OCI-LY7 (cell line): ENCODE data around the gene ORM2. TPM values are rescaled to one million over a fixed set of nuclear protein-coding genes. Genes with fewer than 3 reads are reported as not detected.
"Not testable (repeated sequence)": the region's sequence is repeated elsewhere in the genome, so short reads cannot be mapped to it uniquely, and the experiment has no call there.

Source experiments
- BruUV-seq: library from RNA; stranded (reverse); fragments of 400-500 nt; replicated peaks from 2 replicates; lab custom pipeline; 2021; lab: Mats Ljungman, UMichigan
- CTCF ChIA-PET: fragments of 300-600 bp; sonication (Branson Sonifier 250); formaldehyde crosslinking; loops from one replicate; lab custom pipeline; 2022; ENCODE audit warnings: antibody characterized with exemption; ENCODE audit not compliant: unreplicated experiment; lab: Charles Lee
- POLR2A ChIA-PET: fragments of 300-600 bp; sonication (Branson Sonifier 250); formaldehyde crosslinking; loops from one replicate; lab custom pipeline; 2022; ENCODE audit warnings: antibody characterized with exemption; lab: Charles Lee
- DNase-seq: peaks from one replicate; pipeline ENCODE4 v3.0.0-alpha.2; 2015; ENCODE audit warnings: low spot score
- H2AFZ ChIP-seq: fragments of 200-600 bp; sonication (generic), shearing (Covaris generic); 2 replicates; pipeline ENCODE4 v1.6.1; 2014; ENCODE audit warnings: mild to moderate bottlenecking, antibody characterized with exemption, low read length, moderate library complexity
- H3K27ac ChIP-seq: fragments of 200-600 bp; sonication (generic); 2 replicates; pipeline ENCODE4 v1.5.1; 2014; ENCODE audit warnings: mixed run types, low read depth, mild to moderate bottlenecking, moderate library complexity, low read length, inconsistent platforms; ENCODE audit not compliant: poor library complexity, severe bottlenecking
- H3K36me3 ChIP-seq: fragments of 200-600 bp; sonication (generic); 2 replicates; pipeline ENCODE4 v1.6.1; 2014; ENCODE audit warnings: mild to moderate bottlenecking, antibody characterized with exemption, low read length, moderate library complexity, mixed read lengths; ENCODE audit not compliant: insufficient read depth
- H3K4me1 ChIP-seq: fragments of 200-600 bp; sonication (generic); 2 replicates; pipeline ENCODE4 v1.5.1; 2014; ENCODE audit warnings: mild to moderate bottlenecking, low read length; ENCODE audit not compliant: insufficient read depth, poor library complexity, severe bottlenecking
- H3K4me2 ChIP-seq: fragments of 200-600 bp; sonication (generic); 2 replicates; pipeline ENCODE4 v1.6.1; 2014; ENCODE audit warnings: mild to moderate bottlenecking, low read length
- H3K4me3 ChIP-seq: fragments of 200-600 bp; sonication (generic); 2 replicates; pipeline ENCODE4 v1.5.1; 2014; ENCODE audit warnings: mild to moderate bottlenecking, low read depth, low read length; ENCODE audit not compliant: poor library complexity, severe bottlenecking
- H3K79me2 ChIP-seq: fragments of 200-600 bp; sonication (generic); 2 replicates; pipeline ENCODE4 v1.6.1; 2016; ENCODE audit warnings: low read depth, mild to moderate bottlenecking, low read length, moderate library complexity, mixed read lengths; ENCODE audit not compliant: insufficient read depth
- H3K9me2 ChIP-seq: fragments of 200-600 bp; sonication (generic); 2 replicates; pipeline ENCODE4 v1.6.1; 2016; ENCODE audit warnings: mild to moderate bottlenecking, low read length, mixed read lengths; ENCODE audit not compliant: insufficient read depth
- H3K9me3 ChIP-seq: fragments of 200-600 bp; sonication (generic); 2 replicates; pipeline ENCODE4 v1.6.1; 2014; ENCODE audit warnings: mild to moderate bottlenecking, mixed run types, low read length, mixed read lengths
- H4K20me1 ChIP-seq: fragments of 200-600 bp; sonication (generic); 2 replicates; pipeline ENCODE4 v1.6.1; 2014; ENCODE audit warnings: mild to moderate bottlenecking, antibody characterized with exemption, low read length, moderate library complexity, mixed read lengths; ENCODE audit not compliant: insufficient read depth
- CTCF ChIP-seq: fragments of 200-600 bp; sonication (generic); conservative IDR thresholded peaks from 2 replicates; pipeline ENCODE4 v1.5.1; 2014; ENCODE audit warnings: mild to moderate bottlenecking, antibody characterized with exemption, low read length, moderate library complexity, mixed read lengths
- EZH2phosphoT487 ChIP-seq: fragments of 200-600 bp; sonication (generic); IDR thresholded peaks from 2 replicates; pipeline ENCODE4 v1.6.1; 2018; ENCODE audit warnings: low read depth, borderline replicate concordance, mild to moderate bottlenecking, mixed run types, antibody characterized with exemption, low read length, moderate library complexity, mixed read lengths
- intact Hi-C: fragments of 100-400 bp; cut with micrococcal nuclease; formaldehyde crosslinking; loops from one replicate; pipeline ENCODE4 v1.10.0; 2022; ENCODE audit not compliant: unreplicated experiment
- total RNA-seq, 2 experiments: library from RNA; depleted of rRNA in 1 of 2; stranded (reverse); fragments of >200 nt in 1 of 2; shearing (Covaris generic) in 1 of 2; gene quantifications; 2 replicates each; pipeline ENCODE4 v1.2.3, GENCODE V29; 2014 to 2022

Gene ORM2
- total RNA-seq, 2 experiments from 2014 or later, result not detected

- TF ChIP-seq CTCF, result no peak
- no peak for TF ChIP-seq EZH2phosphoT487
- Histone ChIP-seq H2AFZ (no peak overlapping the region), H3K79me2 (no peaks in the 10 kb centered on the region), H3K4me3 (no peak overlapping the region), H3K4me2 (no peak overlapping the region), H3K9me2 (no peaks in the 10 kb centered on the region), H3K36me3 (no peaks in the 10 kb centered on the region), H4K20me1 (no peaks in the 10 kb centered on the region), H3K4me1 (no peaks in the 10 kb centered on the region), H3K27ac (no peak overlapping the region), H3K9me3 (no peaks in the 10 kb centered on the region)
- intact Hi-C loops, result no loop called here
- no peak for DNase-seq
- ChIA-PET CTCF (interaction anchor here (1.0 kb wide), 1 partner anchor 71 kb away, joined by 3 read pairs; no protein-coding TSS in a partner anchor), POLR2A (no interaction called here)
- no TSS peak for BruUV-seq
Measured at GRCh38 chr9:114319147-114319546, 10.5 kb upstream of the ORM2 start.

- H3K9me2 ChIP-seq, H3K27ac ChIP-seq, CTCF ChIA-PET, H4K20me1 ChIP-seq, H3K9me3 ChIP-seq, DNase-seq, intact Hi-C loops, H3K79me2 ChIP-seq, H3K4me1 ChIP-seq, H3K4me2 ChIP-seq, H2AFZ ChIP-seq, POLR2A ChIA-PET, H3K36me3 ChIP-seq, BruUV-seq, H3K4me3 ChIP-seq: not testable (repeated sequence)
Measured at GRCh38 chr9:114320710-114321109, 9.0 kb upstream of the ORM2 start.

GRCh38 chr9:114321759-114322158 lies 7.9 kb upstream of the ORM2 start:
- Histone ChIP-seq H3K27ac (no peak overlapping the region), H3K4me3 (no peak overlapping the region), H3K79me2 (no peaks in the 10 kb centered on the region), H3K4me1 (no peaks in the 10 kb centered on the region), H3K9me2 (no peaks in the 10 kb centered on the region), H3K9me3 (no peaks in the 10 kb centered on the region), H3K36me3 (no peaks in the 10 kb centered on the region), H2AFZ (no peak overlapping the region), H3K4me2 (no peak overlapping the region), H4K20me1 (no peaks in the 10 kb centered on the region)
- POLR2A ChIA-PET, result no interaction called here
- no peak for TF ChIP-seq CTCF
- no peak for TF ChIP-seq EZH2phosphoT487
- intact Hi-C loops, result no loop called here
- no peak for DNase-seq
- no TSS peak for BruUV-seq
- CTCF ChIA-PET, result no interaction called here

GRCh38 chr9:114322160-114322818 lies 7.4 kb upstream of the ORM2 start:
- H2AFZ ChIP-seq, H3K4me1 ChIP-seq, H3K9me3 ChIP-seq, CTCF ChIA-PET, BruUV-seq, H4K20me1 ChIP-seq, intact Hi-C loops, H3K79me2 ChIP-seq, H3K27ac ChIP-seq, H3K4me2 ChIP-seq, H3K4me3 ChIP-seq, DNase-seq, H3K9me2 ChIP-seq, H3K36me3 ChIP-seq: not testable (repeated sequence)
- POLR2A ChIA-PET, result interaction anchor here (0.6 kb wide), 1 partner anchor 236 kb away, joined by 3 read pairs; no protein-coding TSS in a partner anchor

- H4K20me1 ChIP-seq, H3K79me2 ChIP-seq, H3K36me3 ChIP-seq, H3K9me2 ChIP-seq, DNase-seq, H2AFZ ChIP-seq, H3K4me3 ChIP-seq, H3K27ac ChIP-seq, BruUV-seq, intact Hi-C loops, CTCF ChIA-PET, H3K9me3 ChIP-seq, H3K4me1 ChIP-seq, H3K4me2 ChIP-seq: not testable (repeated sequence)
- POLR2A ChIA-PET, result interaction anchor here (0.6 kb wide), 1 partner anchor 235 kb away, joined by 3 read pairs; no protein-coding TSS in a partner anchor
Measured at GRCh38 chr9:114322831-114323531, 6.7 kb upstream of the ORM2 start, which contains the start of gene ORM1. Gene ORM1 (plus strand): TSS chr9:114323098. CDS start chr9:114323134, 36 bp downstream.
